NCI-H1092 (cell line): ENCODE measurements around the gene CLIP4.

ENCODE experiments used
- DNase-seq: peaks from one replicate; lab custom pipeline; 2025; lab: John Stamatoyannopoulos, UW

CLIP4 gene

GRCh38 chr2:29191817-29192216, 76.6 kb downstream of the CLIP4 start:
- no peak for DNase-seq

- no peak for DNase-seq
These were observed 77.3 kb downstream of the CLIP4 start for GRCh38 chr2:29192526-29192925.

GRCh38 chr2:29193111-29193510, 77.9 kb downstream of the CLIP4 start:
- no peak for DNase-seq

- DNase-seq = no peak
These were observed 78.5 kb downstream of the CLIP4 start for GRCh38 chr2:29193681-29194080.

- DNase-seq = no peak
These were observed 80.6 kb downstream of the CLIP4 start for GRCh38 chr2:29195796-29196195.

- peak; percentile 26 for DNase-seq
These were observed 81.9 kb downstream of the CLIP4 start for GRCh38 chr2:29196792-29197788.

- DNase-seq = no peak
These were observed 86.8 kb downstream of the CLIP4 start for GRCh38 chr2:29201979-29202378.

- DNase-seq = no peak
These were observed 87.7 kb downstream of the CLIP4 start for GRCh38 chr2:29202819-29203495.

GRCh38 chr2:29206941-29207340, 91.7 kb downstream of the CLIP4 start:
- no peak for DNase-seq

- DNase-seq = no peak
These were observed 92.3 kb downstream of the CLIP4 start for GRCh38 chr2:29207352-29208148.

- no peak for DNase-seq
These were observed 94.3 kb downstream of the CLIP4 start for GRCh38 chr2:29209551-29209950.

GRCh38 chr2:29212009-29212408, 96.8 kb downstream of the CLIP4 start:
- no peak for DNase-seq

GRCh38 chr2:29213888-29214291, 98.7 kb downstream of the CLIP4 start:
- DNase-seq = no peak

GRCh38 chr2:29215073-29215472, 99.9 kb downstream of the CLIP4 start:
- no peak for DNase-seq

- no peak for DNase-seq
These were observed 100.8 kb downstream of the CLIP4 start for GRCh38 chr2:29215739-29216608.

GRCh38 chr2:29216609-29216909, 101.3 kb downstream of the CLIP4 start:
- no peak for DNase-seq

- no peak for DNase-seq
These were observed 102.9 kb downstream of the CLIP4 start for GRCh38 chr2:29218071-29218470.

GRCh38 chr2:29218550-29219125, 103.4 kb downstream of the CLIP4 start:
- DNase-seq = no peak

GRCh38 chr2:29219374-29219773, 104.2 kb downstream of the CLIP4 start:
- no peak for DNase-seq

GRCh38 chr2:29220506-29221270, 105.5 kb downstream of the CLIP4 start:
- DNase-seq = no peak
